Kidney (tissue), 14 donors: ENCODE data around the gene PWWP2A. TPM values are rescaled to one million over a fixed set of nuclear protein-coding genes. Genes with fewer than 3 reads are reported as not detected.

Experiments
- DNase-seq, 5 donors: peaks; one replicate each; pipeline ENCODE4 v3.0.0-alpha.2; 2013 to 2020
- FAIRE-seq: peaks from 2 replicates; lab custom pipeline; 2012; peaks lifted over from hg19 to GRCh38; lab: Jason Lieb, UNC
- H3K27ac ChIP-seq, 2 donors: one replicate each; pipeline ENCODE4 v1.7.0; 2013; ENCODE audit warnings: low read depth in 2 of 2, low read length in 2 of 2, inconsistent platforms in 1 of 2
- H3K27me3 ChIP-seq: one replicate; pipeline ENCODE4 v1.7.1; 2013; ENCODE audit warnings: low read length, inconsistent platforms; ENCODE audit not compliant: control insufficient read depth, insufficient read depth
- H3K36me3 ChIP-seq, 3 donors: one replicate each; pipeline versions ENCODE4 v1.7.0 to v1.7.1; 2013; ENCODE audit warnings: low read length in 3 of 3, control low read depth in 1 of 3, inconsistent platforms in 1 of 3; ENCODE audit not compliant: insufficient read depth in 3 of 3, control insufficient read depth in 2 of 3
- H3K4me1 ChIP-seq, 3 donors: one replicate each; pipeline versions ENCODE4 v1.7.0 to v1.7.1; 2013; ENCODE audit warnings: low read length in 3 of 3, inconsistent platforms in 1 of 3, low read depth in 1 of 3; ENCODE audit not compliant: control insufficient read depth in 2 of 3, insufficient read depth in 2 of 3
- H3K4me3 ChIP-seq, 3 donors: one replicate each; pipeline versions ENCODE4 v1.7.0 to v1.8.1; 2013; ENCODE audit warnings: low read length in 3 of 3, control low read depth in 1 of 3, inconsistent platforms in 1 of 3
- H3K9ac ChIP-seq, 3 donors: one replicate each; pipeline versions ENCODE4 v1.7.0 to v1.7.1; 2013; ENCODE audit warnings: low read length in 3 of 3, control low read depth in 1 of 3, inconsistent platforms in 1 of 3
- H3K9me3 ChIP-seq, 3 donors: one replicate each; pipeline versions ENCODE4 v1.7.0 to v1.7.1; 2013; ENCODE audit warnings: low read length in 3 of 3, control low read depth in 1 of 3, inconsistent platforms in 1 of 3; ENCODE audit not compliant: control insufficient read depth in 2 of 3, insufficient read depth in 1 of 3
- intact Hi-C: fragments of 100-400 bp; cut with DNase I; formaldehyde crosslinking; loops from one replicate; pipeline ENCODE4 v1.11.1; 2022
- polyA plus RNA-seq: library from polyadenylated mRNA; stranded (reverse); fragments of 350-450 nt; fragmentation: Illumina TruSeq; extraction: RNeasy Lipid Tissue Mini Kit (QIAGEN cat#74804); gene quantifications from one replicate; pipeline ENCODE4 v1.2.3, GENCODE V29; 2014; ENCODE audit warnings: low read depth, low replicate concordance; ENCODE audit not compliant: insufficient read depth
- total RNA-seq: library from RNA; stranded (reverse); fragmentation: NEBNext Ultra II Directional; extraction: Animal tissue kit (Norgen Biotek cat#: 25700); gene quantifications from one replicate; pipeline ENCODE4 v1.2.1, GENCODE V29; 2021
- TF ChIP-seq, protein P1 (sequence below): IDR thresholded peaks from 3 replicates; pipeline ENCODE4 v1.5.1; 2012; ENCODE audit warnings: mild to moderate bottlenecking, moderate library complexity, borderline replicate concordance; ENCODE audit not compliant: insufficient read depth; ENCODE audit errors: extremely low read depth
- donor health status: control.
- donor health status: control.
- donor health status: control.
- donor health status: control.
- donor health status: control.
- donor health status: DM: yes; HTN: yes; CAD: no.
- donor health status: Normal renal cell carcinoma (clear cell type).

The PWWP2A gene
- total and polyA plus RNA-seq, 2 donors from 2014 or later, result 6.3 to 21.6 TPM

DNA sequence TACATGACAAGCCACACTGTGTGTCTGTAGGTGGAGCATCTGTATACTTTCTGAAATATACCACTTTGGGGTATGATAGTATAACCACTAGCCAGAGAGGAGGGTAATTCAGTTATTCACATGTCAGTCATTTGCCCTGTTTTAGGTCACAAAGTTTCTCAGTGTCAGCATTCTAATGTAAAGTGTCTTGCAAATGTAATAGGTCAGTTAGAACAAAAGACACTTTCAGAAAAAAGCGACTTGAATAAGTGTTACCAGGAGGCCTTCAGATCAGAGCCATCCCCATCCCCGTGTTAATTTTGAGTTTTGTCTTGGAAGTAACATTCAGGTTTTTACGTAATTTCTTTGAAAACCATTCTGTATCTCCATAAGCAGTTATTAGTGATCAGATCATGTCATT is 76.6 kb downstream of the PWWP2A start:
- no peak overlapping the region for H3K9ac ChIP-seq
- DNase-seq (no peak), FAIRE-seq (no peak)
- no peaks in the 10 kb centered on the region for H3K9me3 ChIP-seq
- no peaks in the 10 kb centered on the region for H3K4me1 ChIP-seq
- TF ChIP-seq, protein P1, sequence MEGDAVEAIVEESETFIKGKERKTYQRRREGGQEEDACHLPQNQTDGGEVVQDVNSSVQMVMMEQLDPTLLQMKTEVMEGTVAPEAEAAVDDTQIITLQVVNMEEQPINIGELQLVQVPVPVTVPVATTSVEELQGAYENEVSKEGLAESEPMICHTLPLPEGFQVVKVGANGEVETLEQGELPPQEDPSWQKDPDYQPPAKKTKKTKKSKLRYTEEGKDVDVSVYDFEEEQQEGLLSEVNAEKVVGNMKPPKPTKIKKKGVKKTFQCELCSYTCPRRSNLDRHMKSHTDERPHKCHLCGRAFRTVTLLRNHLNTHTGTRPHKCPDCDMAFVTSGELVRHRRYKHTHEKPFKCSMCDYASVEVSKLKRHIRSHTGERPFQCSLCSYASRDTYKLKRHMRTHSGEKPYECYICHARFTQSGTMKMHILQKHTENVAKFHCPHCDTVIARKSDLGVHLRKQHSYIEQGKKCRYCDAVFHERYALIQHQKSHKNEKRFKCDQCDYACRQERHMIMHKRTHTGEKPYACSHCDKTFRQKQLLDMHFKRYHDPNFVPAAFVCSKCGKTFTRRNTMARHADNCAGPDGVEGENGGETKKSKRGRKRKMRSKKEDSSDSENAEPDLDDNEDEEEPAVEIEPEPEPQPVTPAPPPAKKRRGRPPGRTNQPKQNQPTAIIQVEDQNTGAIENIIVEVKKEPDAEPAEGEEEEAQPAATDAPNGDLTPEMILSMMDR, result no peak
- intact Hi-C loops, result no loop called here
- H3K36me3 ChIP-seq, result peaks cover 0 to 16% (median 0%) of the 10 kb centered on the region in 3 donors
- no peak overlapping the region for H3K27ac ChIP-seq
- no peaks in the 10 kb centered on the region for H3K27me3 ChIP-seq
- no peak overlapping the region for H3K4me3 ChIP-seq

Other genes with a start within 250 kb of the PWWP2A start
- gene ADRA1B, start 203.0 kb downstream of the PWWP2A start, total RNA-seq, result 1.6 TPM
- 2.3 TPM for gene ADRA1B, start 203.0 kb downstream of the PWWP2A start, polyA plus RNA-seq
- 41.4 TPM for gene TTC1, start 110.3 kb downstream of the PWWP2A start, total RNA-seq
- gene TTC1, start 110.3 kb downstream of the PWWP2A start, polyA plus RNA-seq, result 94.4 TPM
- not detected for gene FABP6, start 110.1 kb upstream of the PWWP2A start, total RNA-seq
- gene FABP6, start 110.1 kb upstream of the PWWP2A start, polyA plus RNA-seq, result not detected
- gene CCNJL, start 193.1 kb upstream of the PWWP2A start, total RNA-seq, result 1.6 TPM
- gene CCNJL, start 193.1 kb upstream of the PWWP2A start, polyA plus RNA-seq, result 3.8 TPM